ENCODE results near the gene ROPN1B.
"Not testable (repeated sequence)": the region's sequence is repeated elsewhere in the genome, so short reads cannot be mapped to it uniquely, and the experiment has no call there.

DNA sequence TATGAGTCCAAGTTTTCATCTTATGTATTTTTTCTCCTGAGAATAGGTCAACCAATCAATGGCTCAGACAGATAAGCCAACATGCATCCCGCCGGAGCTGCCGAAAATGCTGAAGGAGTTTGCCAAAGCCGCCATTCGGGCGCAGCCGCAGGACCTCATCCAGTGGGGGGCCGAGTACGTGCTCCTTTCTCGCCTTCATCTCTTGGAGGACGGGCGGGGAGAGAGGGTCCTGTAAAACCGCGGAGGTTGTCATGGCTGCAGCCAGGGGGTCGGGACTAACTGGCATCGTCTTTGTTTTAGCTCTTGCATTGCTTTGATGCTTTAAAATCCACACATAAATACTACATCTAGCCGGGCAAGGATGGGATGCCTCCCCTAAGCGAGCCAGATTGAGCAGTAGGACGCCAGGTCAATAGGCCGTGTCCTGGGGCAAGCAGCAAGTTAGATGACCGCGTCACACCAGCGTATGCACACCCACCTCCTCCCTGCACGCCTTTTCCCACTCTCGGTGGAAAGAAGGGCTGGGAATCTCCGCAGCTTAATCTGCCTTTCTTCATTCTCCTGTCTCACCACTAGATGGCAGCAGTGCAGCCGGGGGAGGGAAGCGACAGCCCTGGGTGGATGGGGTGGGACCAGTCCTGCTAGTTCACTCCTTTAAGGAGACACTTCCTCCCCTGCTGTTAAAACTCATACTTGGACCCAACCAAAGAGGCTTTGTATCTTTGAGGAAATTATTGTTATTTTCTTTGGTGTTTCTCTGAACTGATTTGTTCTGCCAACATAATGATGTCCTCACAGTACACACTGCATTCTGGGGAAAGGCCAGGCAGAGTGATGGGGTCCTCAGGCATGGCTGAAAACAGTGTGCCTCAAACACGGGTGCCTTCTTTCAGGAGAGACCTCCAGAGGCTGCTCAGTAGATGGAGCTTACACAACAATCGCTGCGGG is 3.3 kb downstream of the ROPN1B start:
- peak; percentile 68 to 83 (median 80) for TF ChIP-seq CTCF (IDR thresholded peaks at IDR 0.05)
- TF ChIP-seq POLR2A (IDR thresholded peaks at IDR 0.05): not testable (repeated sequence)
